GM12891 (cell line): ENCODE data around the gene CCPG1. TPM values are rescaled to one million over a fixed set of nuclear protein-coding genes. Genes with fewer than 3 reads are reported as not detected.
A peak's percentile ranks its signal among the peaks of the same experiment; 100 is the strongest.
"Not testable (repeated sequence)": the region's sequence is repeated elsewhere in the genome, so short reads cannot be mapped to it uniquely, and the experiment has no call there.

Source experiments
- DNase-seq: peaks from one replicate; pipeline ENCODE4 v3.0.0; 2011; ENCODE audit warnings: low spot score; ENCODE audit not compliant: insufficient read length
- FAIRE-seq: peaks from 2 replicates; lab custom pipeline; 2011; peaks lifted over from hg19 to GRCh38; lab: Jason Lieb, UNC
- PAX5 ChIP-seq: IDR thresholded peaks from 2 replicates; pipeline ENCODE4 v1.6.1; 2011; ENCODE audit warnings: low read length, moderate library complexity, mild to moderate bottlenecking; ENCODE audit not compliant: insufficient read depth, severe bottlenecking
- POLR2A ChIP-seq: IDR thresholded peaks from 2 replicates; pipeline ENCODE4 v1.6.1; 2011; ENCODE audit warnings: low read depth, low read length, control low read depth
- POLR2AphosphoS5 ChIP-seq: IDR thresholded peaks from 2 replicates; pipeline ENCODE4 v1.6.1; 2011; ENCODE audit warnings: low read depth, low read length, control low read depth
- POU2F2 ChIP-seq: IDR thresholded peaks from 2 replicates; pipeline ENCODE4 v1.6.1; 2011; ENCODE audit warnings: low read depth, mild to moderate bottlenecking, control low read depth, low read length, moderate library complexity
- SPI1 ChIP-seq: IDR thresholded peaks from 2 replicates; pipeline ENCODE4 v1.6.1; 2011; ENCODE audit warnings: low read depth, low read length, control low read depth
- TAF1 ChIP-seq: IDR thresholded peaks from 2 replicates; pipeline ENCODE4 v1.6.1; 2011; ENCODE audit warnings: low read depth, low read length, control low read depth
- polyA plus RNA-seq: library from polyadenylated mRNA; unstranded; fragments of >200 nt; gene quantifications from one replicate; pipeline ENCODE4 v1.2.1, GENCODE V29; 2012; ENCODE audit warnings: low read depth, missing spikeins, inconsistent platforms; ENCODE audit not compliant: missing spikeins

CCPG1 gene, protein sequence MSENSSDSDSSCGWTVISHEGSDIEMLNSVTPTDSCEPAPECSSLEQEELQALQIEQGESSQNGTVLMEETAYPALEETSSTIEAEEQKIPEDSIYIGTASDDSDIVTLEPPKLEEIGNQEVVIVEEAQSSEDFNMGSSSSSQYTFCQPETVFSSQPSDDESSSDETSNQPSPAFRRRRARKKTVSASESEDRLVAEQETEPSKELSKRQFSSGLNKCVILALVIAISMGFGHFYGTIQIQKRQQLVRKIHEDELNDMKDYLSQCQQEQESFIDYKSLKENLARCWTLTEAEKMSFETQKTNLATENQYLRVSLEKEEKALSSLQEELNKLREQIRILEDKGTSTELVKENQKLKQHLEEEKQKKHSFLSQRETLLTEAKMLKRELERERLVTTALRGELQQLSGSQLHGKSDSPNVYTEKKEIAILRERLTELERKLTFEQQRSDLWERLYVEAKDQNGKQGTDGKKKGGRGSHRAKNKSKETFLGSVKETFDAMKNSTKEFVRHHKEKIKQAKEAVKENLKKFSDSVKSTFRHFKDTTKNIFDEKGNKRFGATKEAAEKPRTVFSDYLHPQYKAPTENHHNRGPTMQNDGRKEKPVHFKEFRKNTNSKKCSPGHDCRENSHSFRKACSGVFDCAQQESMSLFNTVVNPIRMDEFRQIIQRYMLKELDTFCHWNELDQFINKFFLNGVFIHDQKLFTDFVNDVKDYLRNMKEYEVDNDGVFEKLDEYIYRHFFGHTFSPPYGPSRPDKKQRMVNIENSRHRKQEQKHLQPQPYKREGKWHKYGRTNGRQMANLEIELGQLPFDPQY
- 2.8 TPM for polyA plus RNA-seq

DNA sequence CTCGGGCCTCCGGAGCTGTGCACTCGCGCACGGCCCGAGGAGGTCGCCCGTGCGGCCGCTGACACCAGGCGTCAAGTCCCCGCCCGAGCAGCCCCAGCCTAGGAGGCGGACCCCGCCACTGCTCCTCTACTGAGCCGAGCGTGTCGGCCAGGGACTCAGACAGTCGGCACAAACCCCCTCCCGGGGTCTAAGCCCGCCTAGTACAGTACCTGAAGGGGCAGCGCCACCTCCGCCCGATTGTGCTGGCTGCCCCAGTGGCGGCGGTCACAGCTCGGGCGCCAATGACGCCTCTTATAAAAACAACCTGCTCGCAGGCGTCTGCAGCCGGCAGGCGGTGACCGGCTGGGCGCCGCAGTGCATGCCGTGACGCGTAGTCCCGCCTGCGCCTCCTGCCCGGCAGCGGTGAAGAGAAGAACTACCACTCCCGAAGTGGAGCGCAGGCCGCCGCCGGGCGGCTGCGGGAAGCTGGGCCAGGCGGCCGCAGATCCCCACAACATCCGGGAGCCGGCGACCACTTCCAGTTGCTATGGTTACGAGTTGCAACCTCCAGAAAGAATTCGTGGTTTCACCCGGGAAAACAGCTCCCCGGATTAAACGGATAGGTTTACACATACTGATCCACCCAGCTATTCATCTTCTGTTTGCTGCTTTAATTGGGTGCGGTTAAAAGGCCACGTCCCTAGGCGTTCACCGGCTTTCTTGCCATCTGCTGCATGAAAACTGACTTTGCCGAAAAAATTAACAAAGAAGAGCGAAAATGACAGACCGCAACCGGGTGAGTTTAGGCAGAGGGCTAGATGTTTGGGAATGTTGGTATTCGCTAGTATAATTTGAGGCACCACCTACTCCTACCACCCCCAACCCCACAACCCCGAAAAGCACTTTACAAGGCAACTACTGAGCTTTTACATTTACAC lies at the start of gene CCPG1, which contains the start of gene PIERCE2:
TSS of gene CCPG1 (minus strand) at position 348 of the 917 bp plus-strand sequence. CDS start 18,935 bp downstream, outside the sequence.
TSS of gene PIERCE2 (plus strand) at position 484 of the 917 bp plus-strand sequence. CDS start at position 758, 274 bp downstream.
- DNase-seq (peak; percentile 89), FAIRE-seq (peak; percentile 95)
- TF ChIP-seq TAF1, result no peak
- peak; percentile 36 for TF ChIP-seq PAX5
- TF ChIP-seq POLR2AphosphoS5, result 0 out of 2 replicates have a peak, but pooled peaks have one; percentile 27

DNA sequence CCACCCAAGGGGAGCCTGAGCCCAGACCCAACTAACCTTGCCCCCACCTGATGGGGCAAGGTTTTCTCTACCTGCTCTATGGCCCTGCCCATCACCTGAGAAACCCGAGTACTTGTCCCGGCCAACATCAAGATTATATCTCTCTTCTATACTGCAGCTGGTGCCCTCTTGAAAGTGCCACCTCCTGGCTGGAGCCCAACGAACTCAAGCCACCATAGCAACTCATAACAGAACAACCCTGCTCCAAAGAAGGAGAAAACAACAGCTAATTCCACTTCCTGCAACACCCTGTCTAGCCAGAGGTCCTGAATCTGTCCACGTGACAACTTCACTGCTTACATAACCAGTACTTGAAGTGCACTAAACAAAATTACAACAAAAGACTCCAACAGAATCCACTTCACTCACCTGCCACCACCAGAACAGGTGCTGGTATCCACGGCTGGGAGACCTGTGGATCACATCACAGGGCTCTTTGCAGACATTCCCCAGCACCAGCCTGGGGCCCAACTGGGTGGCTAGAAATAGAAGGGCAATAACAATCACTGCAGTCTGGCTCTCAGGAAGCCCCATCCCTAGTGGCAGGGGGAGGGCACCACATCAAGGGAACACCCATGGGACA lies 49.4 kb upstream of the CCPG1 start:
- no peak for TF ChIP-seq TAF1
- no peak for TF ChIP-seq POU2F2
- TF ChIP-seq POLR2AphosphoS5, result no peak
- TF ChIP-seq POLR2A, result no peak
- TF ChIP-seq PAX5, result no peak
- no peak for TF ChIP-seq SPI1
- no peak for FAIRE-seq
- DNase-seq, result no peak

DNA sequence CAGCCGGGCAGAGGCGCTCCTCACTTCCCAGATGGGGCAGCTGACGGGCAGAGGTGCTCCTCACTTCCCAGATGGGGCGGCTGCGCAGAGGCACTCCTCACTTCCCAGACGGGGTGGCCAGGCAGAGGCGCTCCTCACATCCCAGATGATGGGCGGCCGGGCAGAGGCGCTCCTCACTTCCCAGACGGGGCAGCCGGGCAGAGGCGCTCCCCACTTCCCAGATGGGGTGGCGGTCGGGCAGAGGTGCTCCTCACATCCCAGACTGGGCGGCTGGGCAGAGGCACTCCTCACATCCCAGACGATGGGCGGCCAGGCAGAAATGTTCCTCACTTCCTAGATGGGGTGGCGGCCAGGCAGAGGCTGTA lies 38.9 kb upstream of the CCPG1 start:
- FAIRE-seq, DNase-seq: not testable (repeated sequence)

DNA sequence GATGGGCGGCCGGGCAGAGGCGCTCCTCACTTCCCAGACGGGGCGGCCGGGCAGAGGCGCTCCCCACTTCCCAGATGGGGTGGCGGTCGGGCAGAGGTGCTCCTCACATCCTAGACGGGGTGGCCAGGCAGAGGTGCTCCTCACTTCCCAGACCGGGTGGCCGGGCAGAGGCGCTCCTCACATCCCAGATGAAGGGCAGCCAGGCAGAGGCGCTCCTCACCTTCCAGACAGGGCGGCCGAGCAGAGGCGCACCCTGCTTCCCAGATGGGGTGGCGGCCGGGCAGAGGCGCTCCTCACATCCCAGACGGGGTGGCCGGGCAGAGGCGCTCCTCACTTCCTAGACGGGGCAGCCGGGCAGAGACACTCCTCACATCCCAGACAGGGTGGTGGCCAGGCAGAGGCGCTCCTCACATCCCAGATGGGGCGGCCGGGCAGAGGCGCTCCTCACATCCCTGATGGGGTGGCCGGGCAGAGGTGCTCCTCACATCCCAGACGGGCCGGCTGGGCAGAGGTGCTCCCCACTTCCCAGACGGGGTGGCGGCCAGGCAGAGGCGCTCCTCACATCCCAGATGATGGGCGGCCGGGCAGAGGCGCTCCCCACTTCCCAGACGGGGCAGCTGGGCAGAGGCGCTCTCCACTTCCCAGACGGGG lies 38.3 kb upstream of the CCPG1 start:
- not testable (repeated sequence) for DNase-seq, FAIRE-seq

DNA sequence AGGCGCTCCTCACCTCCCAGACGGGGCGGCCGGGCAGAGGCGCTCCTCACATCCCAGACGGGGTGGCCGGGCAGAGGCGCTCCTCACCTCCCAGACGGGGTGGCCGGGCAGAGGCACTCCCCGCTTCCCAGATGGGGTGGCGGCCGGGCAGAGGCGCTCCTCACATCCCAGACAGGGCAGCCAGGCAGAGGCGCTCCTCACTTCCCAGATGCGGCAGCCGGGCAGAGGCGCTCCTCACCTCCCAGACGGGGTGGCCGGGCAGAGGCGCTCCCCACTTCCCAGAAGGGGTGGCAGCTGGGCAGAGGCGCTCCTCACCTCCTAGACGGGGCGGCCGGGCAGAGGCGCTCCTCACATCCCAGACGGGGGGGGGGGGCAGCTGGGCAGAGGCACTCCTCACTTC lies 37.8 kb upstream of the CCPG1 start:
- FAIRE-seq, result not testable (repeated sequence)

DNA sequence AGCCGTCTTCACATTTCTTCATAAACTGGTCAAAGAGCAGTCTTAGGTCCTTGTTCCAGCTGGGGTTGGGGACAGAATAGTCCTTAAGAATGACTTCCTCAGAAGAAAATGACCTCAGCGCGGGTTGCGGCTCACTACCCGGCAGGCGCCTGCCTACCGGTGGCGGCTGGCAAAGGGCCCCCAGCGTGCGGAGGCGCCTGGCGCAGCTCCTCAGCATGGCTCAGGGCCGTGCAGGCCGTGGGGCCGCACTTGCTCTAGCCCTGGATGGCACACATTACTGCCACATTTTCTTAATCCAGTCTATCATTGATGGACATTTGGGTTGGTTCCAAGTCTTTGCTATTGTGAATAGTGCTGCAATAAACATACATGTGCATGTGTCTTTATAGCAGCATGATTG lies 35.0 kb upstream of the CCPG1 start:
- not testable (repeated sequence) for FAIRE-seq, DNase-seq

More for the DNA sequence above, 37.8 kb upstream of the CCPG1 start:
- DNase-seq, result not testable (repeated sequence)

DNA sequence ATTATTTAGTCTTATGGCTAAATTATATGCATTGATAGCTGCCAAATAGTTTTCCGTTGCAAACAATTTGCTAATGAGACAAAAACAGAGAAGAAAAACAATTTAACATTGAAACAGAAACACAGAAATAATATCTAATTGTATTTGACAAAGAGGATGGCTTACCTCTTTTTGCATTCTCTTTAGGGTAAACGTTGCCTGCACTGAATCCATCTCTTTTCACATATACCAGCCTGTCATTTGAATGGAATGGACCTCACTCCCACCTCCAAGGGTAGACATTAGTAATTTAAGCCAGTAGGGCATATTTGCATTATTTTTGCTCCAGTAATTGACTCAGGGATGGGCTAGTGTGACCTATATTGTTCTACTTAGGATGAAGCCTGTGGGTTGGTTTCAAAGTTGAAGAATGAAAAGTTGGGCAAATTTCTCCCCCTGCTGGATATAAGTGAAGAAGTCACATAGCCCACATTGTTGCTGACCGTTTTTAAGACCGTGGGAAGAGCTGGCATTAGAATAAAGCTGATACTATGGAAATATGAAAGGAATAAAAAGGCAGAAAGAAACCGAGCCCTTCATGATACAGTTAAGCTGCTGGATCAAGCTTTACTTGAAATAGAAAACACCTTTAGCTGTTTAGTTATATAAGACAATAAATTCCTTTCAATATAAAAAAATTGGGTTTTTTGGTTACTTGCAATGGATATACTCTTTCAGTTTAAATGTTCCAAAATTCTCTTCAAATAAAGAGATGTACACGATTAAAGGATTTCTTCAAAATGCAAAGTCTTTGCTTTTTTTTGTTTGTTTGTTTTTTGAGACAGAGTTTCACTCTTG lies 27.0 kb upstream of the CCPG1 start:
- FAIRE-seq, result peak; percentile 56
- DNase-seq, result peak; percentile 21
- no peak for TF ChIP-seq TAF1

DNA sequence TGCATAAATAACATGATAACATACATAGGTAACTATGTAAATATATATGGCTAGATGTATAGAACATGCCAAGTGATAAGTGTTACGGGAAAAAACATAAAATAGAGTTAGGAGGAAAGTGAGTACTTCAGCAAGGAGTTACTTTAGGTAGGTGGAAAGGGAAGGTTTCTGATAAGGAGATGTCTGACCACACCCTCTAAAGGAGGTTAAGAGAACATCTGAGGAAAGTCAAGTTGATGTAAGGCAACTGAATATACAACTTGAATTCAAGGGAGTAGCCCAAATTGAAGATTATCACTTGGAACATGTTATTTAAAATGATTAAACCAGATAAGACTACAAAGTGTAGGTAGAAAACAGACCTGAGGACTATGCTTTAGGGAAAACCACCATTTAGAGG lies 13.9 kb upstream of the CCPG1 start:
- no peak for TF ChIP-seq POU2F2
- no peak for TF ChIP-seq SPI1
- no peak for TF ChIP-seq POLR2AphosphoS5
- DNase-seq, result no peak
- FAIRE-seq, result no peak

DNA sequence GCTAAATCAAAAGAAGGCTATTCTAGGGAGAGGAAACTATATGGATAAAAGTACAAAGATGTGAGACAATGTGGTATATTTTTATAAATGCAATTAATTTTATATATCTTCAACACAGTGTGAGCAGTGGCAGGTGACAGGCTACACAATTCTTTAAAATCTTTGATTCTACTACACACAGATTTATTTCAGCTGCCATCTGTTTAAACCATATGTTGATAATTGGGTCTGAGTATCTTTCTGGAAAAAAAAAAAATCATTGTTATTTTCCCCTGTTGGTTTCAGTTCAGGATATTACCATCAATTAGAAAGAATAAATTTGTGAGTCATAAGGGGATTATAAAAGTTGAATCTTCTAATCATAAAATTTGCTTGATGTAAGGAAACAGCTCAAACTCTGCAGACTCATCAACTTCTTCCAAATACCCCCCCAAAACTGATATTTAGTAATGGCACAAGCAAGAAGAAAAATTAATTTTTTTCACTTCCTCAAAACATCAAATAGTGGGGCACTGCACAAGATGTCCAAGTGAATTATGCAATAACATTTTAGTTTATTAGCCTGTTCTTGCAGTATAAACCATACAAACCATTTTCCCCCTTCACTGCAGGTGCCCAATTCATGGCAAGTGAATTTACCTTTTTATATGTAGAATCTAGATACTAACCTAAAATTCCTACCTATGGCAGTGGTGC lies 12.2 kb upstream of the CCPG1 start:
- TF ChIP-seq POLR2AphosphoS5 (no peak), POU2F2 (no peak), PAX5 (no peak), SPI1 (peak; percentile 58), POLR2A (no peak)
- DNase-seq (no peak), FAIRE-seq (no peak)

DNA sequence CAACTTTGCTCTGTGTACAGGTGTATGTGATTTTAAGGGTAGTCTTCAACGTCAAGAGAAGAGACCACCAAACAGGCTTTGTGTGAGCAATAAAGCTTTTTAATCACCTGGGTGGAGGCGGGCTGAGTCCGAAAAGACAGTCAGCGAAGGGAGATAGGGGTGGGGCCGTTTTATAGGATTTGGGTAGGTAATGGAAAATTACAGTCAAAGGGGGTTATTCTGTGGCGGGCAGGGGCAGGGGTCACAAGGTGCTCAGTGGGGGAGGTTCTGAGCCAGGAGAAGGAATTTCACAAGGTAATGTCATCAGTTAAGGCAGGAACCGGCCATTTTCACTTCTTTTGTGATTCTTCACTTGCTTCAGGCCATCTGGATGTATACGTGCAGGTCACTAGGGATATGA lies 9.5 kb upstream of the CCPG1 start:
- DNase-seq, FAIRE-seq: not testable (repeated sequence)

DNA sequence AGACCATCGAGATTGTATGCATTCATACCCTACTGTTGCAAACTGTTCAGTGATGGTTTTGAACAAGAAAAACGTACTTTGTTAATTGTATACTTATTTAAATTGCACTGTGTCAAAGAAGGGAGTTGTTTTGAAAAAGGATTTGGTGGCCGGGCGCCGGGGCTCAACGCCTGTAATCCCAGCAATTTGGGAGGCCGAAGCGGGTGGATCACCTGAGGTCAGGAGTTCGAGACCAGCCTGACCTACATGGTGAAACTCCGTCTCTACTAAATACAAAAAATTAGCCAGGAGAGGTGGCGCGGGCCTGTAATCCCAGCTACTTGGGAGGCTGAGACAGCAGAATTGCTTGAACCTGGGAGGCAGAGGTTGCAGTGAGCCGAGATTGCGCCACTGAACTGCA lies 817 bp upstream of the CCPG1 start:
- not testable (repeated sequence) for FAIRE-seq, DNase-seq
